HG03139 (cell line): Measurements from ENCODE around the gene MRPS18B.
A peak's percentile ranks its signal among the peaks of the same experiment; 100 is the strongest.
"Not testable (repeated sequence)": the region's sequence is repeated elsewhere in the genome, so short reads cannot be mapped to it uniquely, and the experiment has no call there.

ENCODE experiments used
- ATAC-seq: cut with Tn5 transposase; IDR thresholded peaks from one replicate; pipeline ENCODE4 v1.9.1; 2021; ENCODE audit not compliant: unreplicated experiment

MRPS18B gene

DNA sequence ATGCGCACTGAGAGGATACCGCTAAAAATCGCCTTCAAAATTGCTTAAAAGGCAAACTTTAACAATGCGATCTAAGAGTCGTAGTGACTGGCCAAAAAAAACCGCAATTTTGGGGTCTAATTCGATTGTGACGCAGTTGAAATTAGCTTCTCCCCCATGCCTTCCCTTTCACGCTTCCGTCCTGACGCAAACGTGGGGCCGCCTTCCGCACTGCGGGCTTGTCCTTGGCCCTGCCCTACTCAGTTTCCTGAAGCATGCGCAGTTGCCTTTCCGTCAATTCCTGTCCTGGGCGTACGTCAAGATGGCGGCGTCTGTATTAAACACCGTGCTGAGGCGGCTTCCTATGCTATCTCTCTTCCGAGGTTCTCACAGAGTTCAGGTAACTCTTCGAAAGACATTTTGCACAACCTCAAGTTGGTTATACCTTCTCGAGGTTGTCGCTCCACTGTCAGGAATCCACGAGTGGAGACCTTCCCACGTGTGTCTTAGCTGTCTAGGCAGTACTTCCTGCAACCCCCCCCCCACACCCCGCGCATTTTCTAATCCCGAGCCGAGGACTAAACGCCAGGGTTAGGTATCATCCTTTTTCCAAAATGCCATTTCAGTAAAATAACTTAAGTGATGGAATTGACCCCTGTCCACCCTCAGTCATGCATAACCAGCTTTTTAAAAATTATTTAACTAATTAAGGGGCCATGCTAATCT is at the start of gene MRPS18B:
TSS of gene MRPS18B (plus strand) at position 276 of the 705 bp plus-strand sequence. CDS start at position 302, 26 bp downstream.
- ATAC-seq: peak; percentile 69

GRCh38 chr6:30568245-30568644 is 49.4 kb upstream of the MRPS18B start:
- no peak for ATAC-seq

DNA sequence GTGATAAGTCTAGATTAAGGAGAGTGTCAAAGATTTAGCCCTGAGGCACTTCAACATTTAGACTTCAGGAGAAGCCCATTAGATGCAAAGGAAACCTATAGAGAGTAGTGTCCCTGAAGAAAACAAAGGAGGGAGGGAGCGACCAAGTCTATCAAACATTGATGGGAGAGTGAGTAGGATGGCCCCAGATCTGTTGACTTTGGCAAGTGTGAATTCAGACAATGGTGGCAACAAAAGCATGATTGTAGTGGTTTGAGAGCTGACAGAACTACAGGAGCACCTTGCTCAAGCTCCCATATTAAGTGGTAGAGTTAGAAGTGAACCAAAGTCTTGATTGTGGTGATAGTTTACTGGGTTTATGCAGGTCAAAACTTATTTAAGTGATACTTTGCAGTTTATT is 47.4 kb upstream of the MRPS18B start:
- no peak for ATAC-seq

GRCh38 chr6:30570740-30571074 is 46.9 kb upstream of the MRPS18B start:
- ATAC-seq: peak; percentile 24

DNA sequence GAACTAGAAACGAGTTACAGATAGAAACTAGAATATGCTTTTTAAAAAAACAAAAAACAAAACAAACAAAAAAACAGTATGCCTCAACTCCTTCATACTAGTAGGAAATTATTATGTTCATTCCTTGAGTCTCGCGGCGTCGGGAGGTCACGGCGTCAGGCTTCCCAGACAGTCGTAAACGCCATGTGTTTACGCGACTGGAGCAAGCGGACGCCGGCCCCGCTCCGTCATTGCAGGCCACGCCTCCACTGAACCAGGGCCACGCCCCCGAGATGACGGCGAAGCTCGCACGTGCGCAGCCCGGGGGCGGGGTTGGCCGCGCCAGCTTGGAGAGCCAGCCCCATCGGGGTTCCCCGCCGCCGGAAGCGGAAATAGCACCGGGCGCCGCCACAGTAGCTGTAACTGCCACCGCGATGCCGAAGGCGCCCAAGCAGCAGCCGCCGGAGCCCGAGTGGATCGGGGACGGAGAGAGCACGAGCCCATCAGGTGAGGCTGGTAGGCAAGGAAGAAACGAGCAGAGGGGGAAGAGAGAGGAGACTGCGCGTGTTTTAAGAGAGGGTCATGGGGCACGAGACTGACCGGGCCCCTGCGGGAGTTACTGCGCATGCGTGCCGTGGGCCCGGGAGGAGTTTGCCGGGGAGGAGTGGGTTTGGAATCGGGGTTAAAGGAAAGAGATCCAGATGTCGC is 46.4 kb upstream of the MRPS18B start, which contains the start of gene ABCF1:
TSS of gene ABCF1 (plus strand) at position 368 of the 687 bp plus-strand sequence. CDS start at position 414, 46 bp downstream.
- peak; percentile 88 for ATAC-seq

- no peak for ATAC-seq
Observed at GRCh38 chr6:30571762-30572082, 45.9 kb upstream of the MRPS18B start.

GRCh38 chr6:30572148-30572547 is 45.5 kb upstream of the MRPS18B start:
- no peak for ATAC-seq

DNA sequence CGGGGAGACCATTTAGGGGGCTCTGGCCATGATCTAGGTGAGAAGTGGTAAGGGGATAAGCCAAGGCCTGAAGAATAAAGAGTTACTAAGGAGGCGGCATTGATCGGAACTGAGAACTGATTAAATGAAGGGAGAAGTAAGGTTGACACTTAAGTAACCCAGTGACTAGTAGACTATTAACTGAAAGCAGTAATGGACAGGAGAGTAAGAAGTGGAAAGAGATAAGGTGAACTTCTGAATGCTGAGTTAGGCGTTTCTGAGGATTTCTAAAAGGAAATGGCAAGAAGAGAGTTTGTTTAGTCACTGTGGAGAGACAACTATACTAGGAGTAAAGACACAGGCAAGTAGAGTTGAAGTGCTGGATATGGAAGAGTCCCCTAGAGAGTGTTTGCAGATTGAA is 44.5 kb upstream of the MRPS18B start:
- no peak for ATAC-seq

DNA sequence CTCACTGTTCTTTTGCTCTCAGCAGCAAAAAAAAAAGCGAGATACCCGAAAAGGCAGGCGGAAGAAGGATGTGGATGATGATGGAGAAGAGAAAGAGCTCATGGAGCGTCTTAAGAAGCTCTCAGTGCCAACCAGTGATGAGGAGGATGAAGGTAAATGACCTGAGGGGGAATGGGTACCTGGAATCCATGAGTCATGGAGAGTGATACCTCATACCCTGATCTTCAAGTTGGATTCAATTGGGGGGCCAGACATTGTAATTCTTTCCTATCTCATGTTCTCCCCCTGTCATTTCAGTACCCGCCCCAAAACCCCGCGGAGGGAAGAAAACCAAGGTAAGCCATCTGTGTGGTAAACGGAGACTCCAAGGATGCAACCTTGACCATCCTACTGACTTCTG is 39.6 kb upstream of the MRPS18B start:
- ATAC-seq: no peak

DNA sequence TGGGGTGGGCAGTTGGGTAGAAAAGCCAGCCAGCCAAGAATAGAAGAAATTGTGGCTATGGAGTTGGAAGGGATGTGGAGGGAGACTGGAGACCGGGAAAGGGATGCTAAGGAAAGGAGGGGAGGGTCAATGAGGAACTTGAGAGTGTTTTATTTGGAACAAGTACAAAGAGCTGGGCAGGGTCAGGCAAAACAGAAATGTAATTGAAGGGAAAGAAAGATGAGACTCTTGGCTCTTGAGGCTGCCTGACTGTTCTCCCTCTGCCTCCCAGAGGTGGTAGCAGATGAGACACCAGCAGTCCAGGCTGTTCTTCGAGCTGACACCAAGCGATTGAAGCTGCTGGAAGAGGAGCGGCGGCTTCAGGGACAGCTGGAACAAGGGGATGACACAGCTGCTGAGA is 33.7 kb upstream of the MRPS18B start:
- no peak for ATAC-seq

- no peak for ATAC-seq
Observed at GRCh38 chr6:30589754-30590358, 27.8 kb upstream of the MRPS18B start.

DNA sequence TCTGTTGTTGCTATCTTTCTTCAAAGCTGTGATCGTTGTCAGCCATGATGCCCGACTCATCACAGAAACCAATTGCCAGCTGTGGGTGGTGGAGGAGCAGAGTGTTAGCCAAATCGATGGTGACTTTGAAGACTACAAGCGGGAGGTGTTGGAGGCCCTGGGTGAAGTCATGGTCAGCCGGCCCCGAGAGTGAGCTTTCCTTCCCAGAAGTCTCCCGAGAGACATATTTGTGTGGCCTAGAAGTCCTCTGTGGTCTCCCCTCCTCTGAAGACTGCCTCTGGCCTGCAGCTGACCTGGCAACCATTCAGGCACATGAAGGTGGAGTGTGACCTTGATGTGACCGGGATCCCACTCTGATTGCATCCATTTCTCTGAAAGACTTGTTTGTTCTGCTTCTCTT is 27.1 kb upstream of the MRPS18B start:
- ATAC-seq: no peak

- ATAC-seq: no peak
Observed at GRCh38 chr6:30591008-30591407, 26.6 kb upstream of the MRPS18B start.

DNA sequence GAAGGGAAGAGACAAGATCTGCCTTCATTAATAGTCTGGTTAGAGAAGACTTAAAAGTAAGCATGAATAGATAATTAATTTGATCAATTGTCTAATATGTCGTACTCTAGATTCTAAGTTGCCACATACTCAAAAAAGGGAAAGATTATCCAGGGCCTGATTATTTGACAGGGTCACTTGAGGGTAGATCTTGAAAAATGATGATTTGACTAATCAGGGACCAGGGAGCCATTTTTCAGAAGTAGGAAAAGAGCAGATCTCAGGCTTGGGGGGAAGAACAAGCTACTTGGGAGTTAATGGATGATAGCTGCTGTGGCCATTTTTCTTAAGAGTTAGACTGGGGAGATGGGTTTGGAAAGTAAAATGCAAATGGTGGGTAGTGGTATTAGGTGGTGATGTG is 25.4 kb upstream of the MRPS18B start:
- ATAC-seq: no peak

GRCh38 chr6:30597315-30598144 is 20.1 kb upstream of the MRPS18B start:
- ATAC-seq: not testable (repeated sequence)

GRCh38 chr6:30598912-30599624 is 18.6 kb upstream of the MRPS18B start:
- no peak for ATAC-seq

DNA sequence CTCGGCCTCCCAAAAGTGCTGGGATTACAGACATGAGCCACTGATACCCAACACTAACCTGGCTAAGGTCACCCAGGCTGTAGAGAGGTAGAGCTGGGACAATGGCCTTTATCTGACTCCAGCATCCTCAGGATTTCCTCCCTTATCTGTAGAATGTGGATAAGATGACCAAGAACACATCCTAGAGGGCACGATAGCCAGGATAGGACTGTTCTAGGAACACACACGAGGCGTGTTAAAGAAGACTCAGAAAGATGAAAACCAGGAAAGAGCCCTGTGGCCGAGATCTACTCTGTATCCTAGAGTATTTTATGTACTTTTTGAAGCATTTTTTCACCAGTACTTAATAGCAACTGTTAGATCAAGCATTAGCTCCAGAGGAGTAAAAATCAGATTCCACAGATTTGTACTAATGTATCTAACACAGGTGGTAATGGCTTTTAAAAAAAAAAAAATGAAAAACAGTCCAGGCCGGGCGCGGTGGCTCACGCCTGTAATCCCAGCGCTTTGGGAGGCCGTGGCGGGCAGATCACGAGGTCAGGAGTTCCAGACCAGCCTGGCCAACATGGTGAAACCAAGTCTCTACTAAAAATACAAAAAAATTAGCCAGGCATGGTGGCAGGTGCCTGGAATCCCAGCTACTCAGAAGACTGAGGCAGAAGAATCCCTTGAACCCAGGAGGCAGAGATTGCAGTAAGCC is 17.9 kb upstream of the MRPS18B start:
- no peak for ATAC-seq

DNA sequence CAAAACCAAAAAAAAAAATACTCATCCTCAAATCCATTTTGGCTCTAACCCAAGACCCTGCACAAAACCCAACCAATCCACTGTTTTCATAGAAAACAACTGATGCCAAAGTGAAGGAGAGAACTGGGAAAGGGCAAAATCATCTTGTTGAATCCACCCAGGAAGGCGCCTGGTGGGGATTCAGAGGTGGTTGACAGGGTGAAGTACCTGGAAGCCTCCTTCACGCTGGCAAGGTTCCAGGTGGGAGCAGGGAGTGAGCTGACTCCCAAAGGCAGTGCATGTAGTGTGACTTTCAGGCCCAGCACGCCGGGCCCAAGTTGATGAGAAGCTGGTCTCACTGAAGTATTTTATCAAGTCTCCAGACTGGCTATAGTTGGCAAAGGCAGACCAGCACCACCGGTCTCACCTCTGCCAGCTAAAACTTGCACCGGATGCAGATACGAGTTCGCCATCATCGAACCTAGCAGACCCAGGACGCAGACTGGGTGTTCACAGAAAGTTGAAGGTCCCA is 17.1 kb upstream of the MRPS18B start:
- ATAC-seq: no peak

GRCh38 chr6:30601436-30601814 is 16.2 kb upstream of the MRPS18B start:
- no peak for ATAC-seq
